AG04450 (cell line): ENCODE measurements around the gene TM7SF3. TPM values are rescaled to one million over a fixed set of nuclear protein-coding genes. Genes with fewer than 3 reads are reported as not detected.

Source experiments
- CTCF ChIA-PET: fragments of 300-600, 350-600 bp; formaldehyde crosslinking; extraction: SDS; loops from one replicate; lab custom pipeline; 2022; ENCODE audit warnings: antibody characterized with exemption, inconsistent platforms; lab: Charles Lee
- POLR2A ChIA-PET: fragments of 350-600 bp; formaldehyde crosslinking; extraction: SDS; loops from one replicate; lab custom pipeline; 2021; ENCODE audit warnings: antibody characterized with exemption, inconsistent platforms; lab: Yijun Ruan, JAX
- DNase-seq: peaks from one replicate; pipeline ENCODE4 v3.0.0-alpha.2; 2011; ENCODE audit warnings: low read depth, low spot score
- H3K27ac ChIP-seq: one replicate; pipeline ENCODE4 v1.5.1; 2012; ENCODE audit warnings: low read depth, low read length, control low read depth
- H3K27me3 ChIP-seq: one replicate; pipeline ENCODE4 v1.6.0; 2012; ENCODE audit warnings: low read length; ENCODE audit not compliant: control insufficient read depth, insufficient read depth
- H3K4me3 ChIP-seq: 2 replicates; pipeline ENCODE4 v1.5.1; 2011; ENCODE audit warnings: mild to moderate bottlenecking, low read depth, low read length, control low read depth
- H3K9me3 ChIP-seq: 2 replicates; pipeline ENCODE4 v1.5.1; 2012; ENCODE audit warnings: low read length; ENCODE audit not compliant: control insufficient read depth, insufficient read depth
- CTCF ChIP-seq: IDR thresholded peaks from 2 replicates; pipeline ENCODE4 v1.5.1; 2011; ENCODE audit warnings: low read depth, low read length, control low read depth, inconsistent platforms
- polyA plus RNA-seq: library from polyadenylated mRNA; depleted of rRNA; stranded (reverse); fragments of >200 nt; gene quantifications from 2 replicates; pipeline ENCODE4 v1.2.3, GENCODE V29; 2011

Gene TM7SF3
- polyA plus RNA-seq, 1 experiment, result 116 TPM

- no peak for TF ChIP-seq CTCF
- POLR2A ChIA-PET, result interaction anchor here (0.7 kb wide), 1 partner anchor 44 kb away, joined by 6 read pairs; no protein-coding TSS in a partner anchor
Measured at GRCh38 chr12:27034607-27035293, 20.6 kb upstream of the TM7SF3 start.

GRCh38 chr12:27032679-27033078, 18.5 kb upstream of the TM7SF3 start:
- ChIA-PET CTCF (no interaction called here), POLR2A (no interaction called here)
- no peaks in the 10 kb centered on the region for H3K27me3 ChIP-seq
- H3K27ac ChIP-seq, result no peak overlapping the region
- no peak overlapping the region for H3K4me3 ChIP-seq
- H3K9me3 ChIP-seq, result no peaks in the 10 kb centered on the region
- DNase-seq, result no peak
- TF ChIP-seq CTCF, result no peak

More at GRCh38 chr12:27034607-27035293, 20.6 kb upstream of the TM7SF3 start:
- DNase-seq, result no peak
- H3K9me3 ChIP-seq, result no peaks in the 10 kb centered on the region
- no peak overlapping the region for H3K27ac ChIP-seq
- CTCF ChIA-PET, result interaction anchor here (0.6 to 1.0 kb wide), 2 partner anchors 99 to 108 kb away, joined by 3 read pairs; no protein-coding TSS in a partner anchor
- no peaks in the 10 kb centered on the region for H3K27me3 ChIP-seq
- no peak overlapping the region for H3K4me3 ChIP-seq

GRCh38 chr12:27031531-27031930, 17.3 kb upstream of the TM7SF3 start:
- no peak for DNase-seq
- ChIA-PET CTCF (no interaction called here), POLR2A (no interaction called here)
- no peak overlapping the region for H3K4me3 ChIP-seq
- no peak overlapping the region for H3K27ac ChIP-seq
- H3K9me3 ChIP-seq, result no peaks in the 10 kb centered on the region
- no peak for TF ChIP-seq CTCF
- H3K27me3 ChIP-seq, result no peaks in the 10 kb centered on the region

GRCh38 chr12:27026257-27026656, 12.1 kb upstream of the TM7SF3 start:
- POLR2A ChIA-PET, result interaction anchor here (0.7 kb wide), 1 partner anchor 12 kb away, joined by 3 read pairs; no protein-coding TSS in a partner anchor
- H3K27me3 ChIP-seq, result no peaks in the 10 kb centered on the region
- H3K9me3 ChIP-seq, result no peaks in the 10 kb centered on the region
- no peak for TF ChIP-seq CTCF
- CTCF ChIA-PET, result interaction anchor here (1.5 to 2.8 kb wide), 2 partner anchors 10 to 116 kb away, joined by 6 to 19 read pairs; no protein-coding TSS in a partner anchor
- DNase-seq, result no peak
- no peak overlapping the region for H3K4me3 ChIP-seq
- no peak overlapping the region for H3K27ac ChIP-seq

GRCh38 chr12:27025116-27025515, 10.9 kb upstream of the TM7SF3 start:
- ChIA-PET POLR2A (interaction anchor here (0.6 kb wide), 1 partner anchor 35 kb away, joined by 4 read pairs; no protein-coding TSS in a partner anchor), CTCF (interaction anchor here (1.1 to 4.2 kb wide), 3 partner anchors 9 to 281 kb away, joined by 4 to 19 read pairs (median 18); no protein-coding TSS in a partner anchor)
- Histone ChIP-seq H3K27ac (no peak overlapping the region), H3K9me3 (no peaks in the 10 kb centered on the region), H3K27me3 (no peaks in the 10 kb centered on the region), H3K4me3 (no peak overlapping the region)
- DNase-seq, result no peak
- TF ChIP-seq CTCF, result no peak
